ENCODE data around the gene ISM2. TPM values are rescaled to one million over a fixed set of nuclear protein-coding genes. Genes with fewer than 3 reads are reported as not detected.
A peak's percentile ranks its signal among the peaks of the same experiment; 100 is the strongest.

The ISM2 gene
- total RNA-seq, 1 donor from 2014 or later, result 3.9 TPM

DNA sequence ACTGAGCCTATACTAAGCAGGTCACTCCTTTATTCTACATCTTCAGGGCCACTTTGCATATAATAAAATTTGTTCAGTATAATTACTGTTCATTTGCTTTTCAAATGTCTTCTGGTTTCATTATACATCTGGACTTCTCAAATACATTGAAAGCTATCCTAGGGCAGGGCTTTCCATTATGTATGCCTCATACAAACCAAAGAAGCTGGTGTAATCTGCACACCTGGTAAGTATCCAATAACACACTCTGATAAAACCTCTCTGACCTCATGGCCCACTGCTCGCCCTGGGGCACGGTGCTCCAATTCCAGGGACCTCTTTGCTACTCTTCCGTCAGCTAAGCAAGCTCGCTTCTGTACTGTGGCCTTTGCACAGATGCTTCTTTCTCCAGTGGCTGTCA, 21.9 kb upstream of the ISM2 start:
- H3K36me3 ChIP-seq, result peaks cover 0 to 38% of the 10 kb centered on the region in 2 donors
- H3K27ac ChIP-seq, result no peak overlapping the region
- intact Hi-C loops (cut with DNase I), result no loop called here
- H3K9me3 ChIP-seq, result no peaks in the 10 kb centered on the region
- no peaks in the 10 kb centered on the region for H3K27me3 ChIP-seq
- H3K4me1 ChIP-seq, result no peaks in the 10 kb centered on the region
- no peak overlapping the region for H3K4me3 ChIP-seq
- TF ChIP-seq POLR2AphosphoS5 (IDR thresholded peaks at IDR 0.05; ENCODE audit: insufficient read depth in 1 of 2, low read depth in 1 of 2), result no peak
- TF ChIP-seq, protein P1, sequence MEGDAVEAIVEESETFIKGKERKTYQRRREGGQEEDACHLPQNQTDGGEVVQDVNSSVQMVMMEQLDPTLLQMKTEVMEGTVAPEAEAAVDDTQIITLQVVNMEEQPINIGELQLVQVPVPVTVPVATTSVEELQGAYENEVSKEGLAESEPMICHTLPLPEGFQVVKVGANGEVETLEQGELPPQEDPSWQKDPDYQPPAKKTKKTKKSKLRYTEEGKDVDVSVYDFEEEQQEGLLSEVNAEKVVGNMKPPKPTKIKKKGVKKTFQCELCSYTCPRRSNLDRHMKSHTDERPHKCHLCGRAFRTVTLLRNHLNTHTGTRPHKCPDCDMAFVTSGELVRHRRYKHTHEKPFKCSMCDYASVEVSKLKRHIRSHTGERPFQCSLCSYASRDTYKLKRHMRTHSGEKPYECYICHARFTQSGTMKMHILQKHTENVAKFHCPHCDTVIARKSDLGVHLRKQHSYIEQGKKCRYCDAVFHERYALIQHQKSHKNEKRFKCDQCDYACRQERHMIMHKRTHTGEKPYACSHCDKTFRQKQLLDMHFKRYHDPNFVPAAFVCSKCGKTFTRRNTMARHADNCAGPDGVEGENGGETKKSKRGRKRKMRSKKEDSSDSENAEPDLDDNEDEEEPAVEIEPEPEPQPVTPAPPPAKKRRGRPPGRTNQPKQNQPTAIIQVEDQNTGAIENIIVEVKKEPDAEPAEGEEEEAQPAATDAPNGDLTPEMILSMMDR (IDR thresholded peaks at IDR 0.05), result no peak
- no peak for TF ChIP-seq POLR2A (IDR thresholded peaks at IDR 0.05)
- DNase-seq (ENCODE audit: extremely low spot score in 2 of 2), result no peak

DNA sequence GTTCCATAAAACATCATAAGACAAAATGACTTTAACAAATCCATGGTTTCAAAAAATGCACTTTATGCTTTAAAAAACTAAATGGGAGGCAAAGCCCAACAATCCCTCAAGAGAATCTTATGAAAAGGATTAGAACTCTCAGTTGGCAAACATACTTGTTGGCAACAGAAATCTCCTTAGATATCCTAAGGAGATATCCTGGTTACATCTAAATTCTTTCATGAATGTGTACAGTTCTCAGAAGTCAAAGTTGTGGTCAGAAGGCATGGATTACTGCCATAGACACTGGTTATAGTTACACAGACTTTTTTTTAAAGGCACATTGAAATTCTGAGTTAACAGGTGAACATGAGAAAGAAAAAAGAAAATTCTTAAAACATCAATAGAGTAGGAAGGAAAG, 17.5 kb upstream of the ISM2 start:
- Histone ChIP-seq H3K4me3 (no peak overlapping the region), H3K36me3 (peaks cover 0 to 47% of the 10 kb centered on the region in 2 donors), H3K9me3 (no peaks in the 10 kb centered on the region), H3K27me3 (no peaks in the 10 kb centered on the region), H3K4me1 (no peaks in the 10 kb centered on the region), H3K27ac (no peak overlapping the region)
- intact Hi-C loops (cut with DNase I), result no loop called here
- TF ChIP-seq POLR2AphosphoS5 (IDR thresholded peaks at IDR 0.05; ENCODE audit: insufficient read depth in 1 of 2, low read depth in 1 of 2), result no peak
- TF ChIP-seq, protein P1 (IDR thresholded peaks at IDR 0.05), result no peak
- TF ChIP-seq POLR2A (IDR thresholded peaks at IDR 0.05), result no peak
- DNase-seq (ENCODE audit: extremely low spot score in 2 of 2), result no peak

DNA sequence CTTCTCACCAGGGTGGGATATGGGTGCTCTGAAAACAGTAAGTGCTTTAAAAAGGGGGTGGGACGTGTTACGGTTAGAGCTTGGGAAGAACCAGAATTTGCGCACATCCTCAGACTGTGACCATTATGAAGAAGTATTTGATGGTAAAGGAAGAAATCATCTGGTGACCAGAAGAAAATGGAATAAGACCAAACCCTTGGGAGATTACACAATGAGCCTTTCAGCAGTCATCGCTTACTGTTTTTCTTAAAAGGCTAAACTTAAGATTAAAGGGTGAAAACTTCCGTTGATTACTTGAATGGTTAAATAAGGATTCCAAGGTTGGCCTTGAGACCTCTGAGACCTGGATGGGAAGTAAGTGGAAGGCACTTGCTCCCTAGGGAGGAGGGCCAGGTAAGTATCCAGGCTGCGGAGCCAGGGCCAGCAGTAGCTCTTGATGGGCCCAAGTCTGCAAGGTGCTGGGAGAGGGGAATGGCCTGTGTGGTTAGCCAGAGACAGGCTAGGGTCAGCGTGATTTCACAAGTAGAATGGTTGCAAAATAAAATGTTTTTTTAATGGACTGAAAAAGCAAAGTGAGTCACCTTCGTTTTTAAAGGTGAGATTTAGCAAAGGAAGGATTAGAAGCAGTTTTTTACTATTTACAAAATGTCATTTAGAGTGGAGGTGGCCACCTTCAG, 13.0 kb upstream of the ISM2 start:
- H3K27ac ChIP-seq, result no peak overlapping the region
- no peaks in the 10 kb centered on the region for H3K27me3 ChIP-seq
- H3K9me3 ChIP-seq, result no peaks in the 10 kb centered on the region
- intact Hi-C loops (cut with DNase I), result no loop called here
- TF ChIP-seq POLR2A (IDR thresholded peaks at IDR 0.05), result no peak
- TF ChIP-seq, protein P1 (IDR thresholded peaks at IDR 0.05), result no peak
- TF ChIP-seq POLR2AphosphoS5 (IDR thresholded peaks at IDR 0.05; ENCODE audit: insufficient read depth in 1 of 2, low read depth in 1 of 2), result no peak
- peak in 1 of 2 donors; percentile 70 for DNase-seq (ENCODE audit: extremely low spot score in 2 of 2)
- no peaks in the 10 kb centered on the region for H3K4me1 ChIP-seq
- no peak overlapping the region for H3K4me3 ChIP-seq
- peaks cover 0 to 15% of the 10 kb centered on the region in 2 donors for H3K36me3 ChIP-seq

DNA sequence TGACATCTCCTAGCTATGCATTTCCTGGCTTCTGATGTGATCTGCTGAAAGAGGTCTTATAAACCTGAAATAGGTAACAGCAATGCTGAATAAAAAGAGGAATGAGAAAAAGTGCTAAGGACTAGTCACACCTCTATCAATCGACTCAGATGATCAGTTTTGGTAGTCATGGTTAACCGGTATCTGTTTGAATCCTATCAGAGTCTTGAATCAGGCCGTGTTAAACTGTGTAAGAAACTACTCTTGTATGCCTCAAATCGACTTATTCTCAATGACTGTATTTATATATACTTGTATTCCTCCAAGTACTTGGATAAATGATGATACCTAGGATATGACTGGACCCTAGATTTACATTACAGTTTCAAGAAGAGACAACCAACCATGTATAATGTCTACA, 10.8 kb upstream of the ISM2 start:
- intact Hi-C loops (cut with DNase I), result no loop called here
- Histone ChIP-seq H3K36me3 (peaks cover 0 to 14% of the 10 kb centered on the region in 2 donors), H3K27me3 (no peaks in the 10 kb centered on the region), H3K4me3 (no peak overlapping the region), H3K9me3 (no peaks in the 10 kb centered on the region), H3K27ac (no peak overlapping the region), H3K4me1 (no peaks in the 10 kb centered on the region)
- DNase-seq (ENCODE audit: extremely low spot score in 2 of 2), result peak in 1 of 2 donors; percentile 2
- no peak for TF ChIP-seq POLR2AphosphoS5 (IDR thresholded peaks at IDR 0.05; ENCODE audit: insufficient read depth in 1 of 2, low read depth in 1 of 2)
- no peak for TF ChIP-seq POLR2A (IDR thresholded peaks at IDR 0.05)
- TF ChIP-seq, protein P1 (IDR thresholded peaks at IDR 0.05), result no peak

DNA sequence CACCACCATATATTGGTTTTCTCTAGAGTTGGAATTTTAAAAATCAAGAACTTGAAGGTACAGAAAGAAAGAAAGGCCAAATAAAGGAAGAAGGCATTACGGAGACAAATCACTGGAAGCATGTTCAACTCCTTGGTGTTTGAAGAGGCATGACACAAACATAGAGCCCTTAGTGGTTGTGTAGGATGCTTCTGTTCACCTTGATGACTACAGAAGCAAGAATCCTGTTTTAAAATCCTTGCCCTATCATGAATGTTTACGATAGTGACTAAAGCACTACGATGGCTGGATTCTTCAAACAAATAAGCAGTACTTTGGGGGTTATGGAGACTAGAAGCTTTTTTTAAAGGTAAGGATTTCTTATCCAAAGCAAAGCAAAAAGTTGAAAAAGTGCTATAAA, 10.3 kb upstream of the ISM2 start:
- intact Hi-C loops (cut with DNase I), result no loop called here
- H3K27me3 ChIP-seq, result no peaks in the 10 kb centered on the region
- H3K9me3 ChIP-seq, result no peaks in the 10 kb centered on the region
- H3K36me3 ChIP-seq, result peaks cover 0 to 14% of the 10 kb centered on the region in 2 donors
- no peak overlapping the region for H3K27ac ChIP-seq
- H3K4me3 ChIP-seq, result no peak overlapping the region
- no peak for DNase-seq (ENCODE audit: extremely low spot score in 2 of 2)
- no peak for TF ChIP-seq POLR2A (IDR thresholded peaks at IDR 0.05)
- TF ChIP-seq POLR2AphosphoS5 (IDR thresholded peaks at IDR 0.05; ENCODE audit: insufficient read depth in 1 of 2, low read depth in 1 of 2), result no peak
- TF ChIP-seq, protein P1 (IDR thresholded peaks at IDR 0.05), result no peak
- no peaks in the 10 kb centered on the region for H3K4me1 ChIP-seq
